Upper lobe of right lung (tissue), 1 donor: ENCODE results near the gene ITSN2. TPM values are rescaled to one million over a fixed set of nuclear protein-coding genes. Genes with fewer than 3 reads are reported as not detected.

Source experiments
- ATAC-seq: fragments of 200-7000 bp; cut with Tn5 transposase; one replicate; pipeline ENCODE4 v1.9.1; 2020; ENCODE audit warnings: mild to moderate bottlenecking, moderate library complexity
- DNase-seq: peaks from one replicate; pipeline ENCODE4 v3.0.0-alpha.2; 2020
- H3K27ac ChIP-seq: fragments of 200-600 bp; one replicate; pipeline ENCODE4 v1.8.0; 2022
- H3K27me3 ChIP-seq: fragments of 200-600 bp; one replicate; pipeline ENCODE4 v1.8.0; 2022; ENCODE audit warnings: mild to moderate bottlenecking
- H3K36me3 ChIP-seq: fragments of 200-600 bp; one replicate; pipeline ENCODE4 v1.8.0; 2022
- H3K4me1 ChIP-seq: fragments of 200-600 bp; one replicate; pipeline ENCODE4 v1.8.0; 2022
- H3K4me3 ChIP-seq: fragments of 200-600 bp; one replicate; pipeline ENCODE4 v1.8.0; 2022; ENCODE audit warnings: mild to moderate bottlenecking
- H3K9me3 ChIP-seq: fragments of 200-600 bp; one replicate; pipeline ENCODE4 v1.8.0; 2022
- intact Hi-C: fragments of 100-400 bp; cut with DNase I; formaldehyde crosslinking; loops from one replicate; pipeline ENCODE4 v1.11.0; 2022
- total RNA-seq: library from RNA; stranded (reverse); fragmentation: NEBNext Ultra II Directional; extraction: Animal tissue kit (Norgen Biotek cat#: 25700); gene quantifications from one replicate; pipeline ENCODE4 v1.2.1, GENCODE V29; 2021
- TF ChIP-seq, protein P1 (sequence below): fragments of 200-600 bp; IDR thresholded peaks from one replicate; pipeline ENCODE4 v1.8.0; 2022; ENCODE audit warnings: antibody characterized with exemption
- donor health status: DM: no; HTN: yes; CAD: no; lungs with severe emphysema.

The ITSN2 gene
- total RNA-seq, 1 donor from 2014 or later: 104 TPM

DNA sequence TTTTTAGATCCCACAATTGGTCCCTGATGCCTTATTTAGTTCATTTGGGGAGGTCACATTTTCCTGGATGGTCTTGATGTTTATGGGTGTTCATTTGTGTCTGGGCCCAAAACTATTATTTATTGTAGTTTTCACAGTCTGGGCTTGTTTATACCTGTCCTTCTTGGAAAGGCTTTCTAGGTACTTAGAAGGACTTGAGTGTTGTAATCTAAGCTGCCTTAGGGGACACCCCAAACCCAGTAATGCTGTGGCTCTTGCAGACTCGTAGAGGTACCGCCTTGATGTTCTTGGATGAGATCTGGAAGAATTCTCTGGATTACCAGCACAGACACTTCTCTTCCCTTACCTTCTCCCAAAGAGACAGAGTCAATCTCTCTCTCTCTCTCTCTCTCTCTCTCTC, 25.0 kb upstream of the ITSN2 start:
- H3K4me3 ChIP-seq: no peak overlapping the region
- H3K9me3 ChIP-seq: no peaks in the 10 kb centered on the region
- TF ChIP-seq, protein P1, sequence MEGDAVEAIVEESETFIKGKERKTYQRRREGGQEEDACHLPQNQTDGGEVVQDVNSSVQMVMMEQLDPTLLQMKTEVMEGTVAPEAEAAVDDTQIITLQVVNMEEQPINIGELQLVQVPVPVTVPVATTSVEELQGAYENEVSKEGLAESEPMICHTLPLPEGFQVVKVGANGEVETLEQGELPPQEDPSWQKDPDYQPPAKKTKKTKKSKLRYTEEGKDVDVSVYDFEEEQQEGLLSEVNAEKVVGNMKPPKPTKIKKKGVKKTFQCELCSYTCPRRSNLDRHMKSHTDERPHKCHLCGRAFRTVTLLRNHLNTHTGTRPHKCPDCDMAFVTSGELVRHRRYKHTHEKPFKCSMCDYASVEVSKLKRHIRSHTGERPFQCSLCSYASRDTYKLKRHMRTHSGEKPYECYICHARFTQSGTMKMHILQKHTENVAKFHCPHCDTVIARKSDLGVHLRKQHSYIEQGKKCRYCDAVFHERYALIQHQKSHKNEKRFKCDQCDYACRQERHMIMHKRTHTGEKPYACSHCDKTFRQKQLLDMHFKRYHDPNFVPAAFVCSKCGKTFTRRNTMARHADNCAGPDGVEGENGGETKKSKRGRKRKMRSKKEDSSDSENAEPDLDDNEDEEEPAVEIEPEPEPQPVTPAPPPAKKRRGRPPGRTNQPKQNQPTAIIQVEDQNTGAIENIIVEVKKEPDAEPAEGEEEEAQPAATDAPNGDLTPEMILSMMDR: no peak
- no peak overlapping the region for H3K27ac ChIP-seq
- DNase-seq (no peak), ATAC-seq (no peak)
- no peaks in the 10 kb centered on the region for H3K27me3 ChIP-seq
- no peaks in the 10 kb centered on the region for H3K4me1 ChIP-seq
- H3K36me3 ChIP-seq: no peaks in the 10 kb centered on the region
- intact Hi-C loops: no loop called here

DNA sequence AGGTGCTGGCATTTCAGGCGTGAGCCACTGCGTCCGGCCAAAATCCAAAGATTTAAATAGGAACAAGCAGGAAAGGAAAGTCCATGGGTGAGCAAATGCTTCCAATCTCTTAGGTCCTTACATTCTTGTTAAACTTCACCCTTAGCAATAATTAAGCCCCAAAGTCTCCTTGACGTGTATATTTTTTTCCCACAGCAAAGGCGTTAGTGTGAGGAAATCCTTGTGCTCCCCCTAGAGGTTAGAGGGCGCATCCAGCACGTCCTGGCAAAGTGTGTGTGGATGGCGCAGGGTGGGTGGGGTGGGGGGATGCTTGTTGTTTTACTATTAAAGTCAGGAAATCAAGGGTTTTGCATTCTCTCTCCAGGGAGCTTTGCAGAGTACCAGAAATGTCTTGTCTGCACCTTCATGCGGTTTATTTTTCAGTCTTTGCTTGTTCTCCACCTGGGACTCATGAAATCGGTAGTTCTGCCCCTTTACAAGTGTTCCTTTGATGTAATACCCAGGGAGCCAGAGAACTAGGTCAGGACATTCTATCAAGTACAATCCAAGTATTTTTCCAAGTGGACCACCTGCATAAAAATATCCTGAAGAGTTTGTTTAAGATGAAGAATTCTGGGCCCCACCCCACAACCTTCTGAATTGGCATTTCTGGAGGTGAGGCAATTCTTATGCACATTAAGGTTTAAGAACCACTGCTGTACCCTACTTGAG, 22.2 kb upstream of the ITSN2 start:
- no peaks in the 10 kb centered on the region for H3K9me3 ChIP-seq
- H3K27ac ChIP-seq: peak overlapping the region; percentile 47
- H3K36me3 ChIP-seq: no peaks in the 10 kb centered on the region
- no peaks in the 10 kb centered on the region for H3K27me3 ChIP-seq
- peak; percentile 96 for ATAC-seq
- intact Hi-C loops: no loop called here
- no peaks in the 10 kb centered on the region for H3K4me1 ChIP-seq
- peak; percentile 75 for DNase-seq
- H3K4me3 ChIP-seq: no peak overlapping the region
- TF ChIP-seq, protein P1: peak; percentile 83

DNA sequence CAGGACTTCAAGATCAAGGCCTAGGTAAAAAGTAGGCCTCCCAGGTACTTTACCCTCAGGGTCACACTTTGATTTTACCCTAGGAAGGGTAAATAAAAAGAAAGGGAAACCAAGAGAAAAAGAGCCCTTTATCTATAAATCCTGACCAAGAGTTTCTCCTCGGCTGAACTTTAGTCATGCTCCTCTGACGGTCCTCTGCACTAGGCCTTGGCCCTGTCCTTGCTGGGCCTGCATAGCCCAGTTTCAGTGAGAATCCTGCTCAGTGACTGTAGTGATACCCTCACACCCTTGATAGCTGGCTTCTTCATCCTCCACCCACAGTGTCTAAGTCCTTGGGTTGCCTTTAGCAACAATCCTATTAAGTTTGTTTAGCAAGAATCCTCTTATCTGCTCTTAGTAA, 20.5 kb upstream of the ITSN2 start:
- DNase-seq: no peak
- intact Hi-C loops: no loop called here
- Histone ChIP-seq H3K36me3 (no peaks in the 10 kb centered on the region), H3K27ac (no peak overlapping the region), H3K4me3 (no peak overlapping the region), H3K27me3 (no peaks in the 10 kb centered on the region), H3K4me1 (no peaks in the 10 kb centered on the region), H3K9me3 (no peaks in the 10 kb centered on the region)
- ATAC-seq: no peak
- TF ChIP-seq, protein P1: no peak

DNA sequence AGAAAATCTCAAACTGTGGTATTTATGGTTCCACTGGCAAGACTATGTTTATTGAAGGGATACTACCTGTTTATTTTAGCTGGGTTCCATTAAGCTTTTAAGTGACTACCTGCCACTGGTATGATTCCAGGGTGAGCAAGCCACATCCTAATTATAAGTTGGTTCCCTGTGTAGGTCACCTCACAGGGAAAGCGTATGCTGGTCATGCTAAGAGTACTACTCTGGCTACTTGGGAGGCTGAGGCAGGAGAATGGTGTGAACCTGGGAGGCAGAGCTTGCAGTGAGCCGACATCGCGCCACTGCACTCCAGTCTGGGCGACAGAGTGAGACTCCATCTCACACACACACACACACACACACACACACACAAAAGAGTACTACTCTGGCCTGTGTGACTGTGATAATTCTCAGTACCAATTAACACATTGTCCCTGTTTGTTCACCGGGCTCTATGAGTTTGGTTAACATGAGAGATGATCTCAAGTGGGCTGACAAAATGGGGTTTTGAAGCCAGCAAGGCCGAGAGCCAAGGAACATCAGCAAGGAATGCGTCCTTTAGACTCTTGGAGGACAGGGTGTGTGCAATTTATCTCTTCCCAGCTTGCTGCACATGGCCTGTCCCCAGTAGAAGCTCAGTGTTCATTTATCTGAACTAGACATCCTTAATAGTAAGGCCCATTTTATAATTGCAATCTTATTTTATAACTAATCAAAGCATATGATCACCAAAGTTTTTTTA, 15.2 kb upstream of the ITSN2 start:
- Histone ChIP-seq H3K27me3 (no peaks in the 10 kb centered on the region), H3K27ac (no peak overlapping the region), H3K9me3 (no peaks in the 10 kb centered on the region), H3K4me3 (no peak overlapping the region), H3K4me1 (no peaks in the 10 kb centered on the region), H3K36me3 (no peaks in the 10 kb centered on the region)
- no peak for DNase-seq
- TF ChIP-seq, protein P1: no peak
- intact Hi-C loops: no loop called here
- no peak for ATAC-seq

DNA sequence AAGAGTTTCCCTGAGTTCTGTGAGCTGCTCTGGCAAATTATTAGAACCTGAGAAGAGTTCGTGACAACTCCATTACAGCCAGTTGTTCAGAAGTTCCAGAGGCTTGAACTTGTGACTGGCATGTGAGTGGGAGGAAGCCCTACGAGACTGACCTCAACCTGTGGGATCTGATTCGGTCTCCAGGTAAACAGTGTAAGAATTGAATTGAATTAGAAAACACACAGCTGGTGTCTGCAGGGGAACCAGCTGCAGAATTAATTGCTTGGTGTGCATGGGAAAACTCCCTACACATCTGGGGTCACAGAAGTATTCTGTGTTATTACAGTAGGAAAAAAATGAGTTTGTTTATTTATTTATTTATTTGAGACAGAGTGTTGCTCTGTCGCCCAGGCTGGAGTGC, 14.0 kb upstream of the ITSN2 start:
- Histone ChIP-seq H3K4me1 (no peaks in the 10 kb centered on the region), H3K4me3 (no peak overlapping the region), H3K27ac (no peak overlapping the region), H3K9me3 (no peaks in the 10 kb centered on the region), H3K27me3 (no peaks in the 10 kb centered on the region), H3K36me3 (no peaks in the 10 kb centered on the region)
- ATAC-seq: no peak
- no peak for DNase-seq
- intact Hi-C loops: no loop called here
- TF ChIP-seq, protein P1: no peak
